Gastrocnemius medialis (tissue), 4 donors: Measurements from ENCODE around the gene HOXA7. TPM values are rescaled to one million over a fixed set of nuclear protein-coding genes. Genes with fewer than 3 reads are reported as not detected.

ENCODE experiments used
- ATAC-seq, 2 donors: fragments of 150-250 bp; one replicate each; pipeline ENCODE4 v1.9.1; 2016
- DNase-seq, 2 donors: peaks; one replicate each; pipeline ENCODE4 v3.0.0-alpha.2; 2019
- H3K27ac ChIP-seq, 4 donors: fragments of 200-600 bp; sonication (generic); 1 replicate in 1 of 4; 2 replicates in 3 of 4; pipeline ENCODE4 v1.5.1; 2016 to 2018; ENCODE audit warnings: mild to moderate bottlenecking in 2 of 4, moderate library complexity in 1 of 4
- H3K27me3 ChIP-seq, 3 donors: fragments of 200-600 bp; sonication (generic) in 2 of 3; 1 replicate in 1 of 3; 2 replicates in 2 of 3; pipeline versions ENCODE4 v1.5.1 to v1.6.0; 2016 to 2019; ENCODE audit warnings: mild to moderate bottlenecking in 1 of 3, moderate library complexity in 1 of 3
- H3K36me3 ChIP-seq, 2 donors: fragments of 200-600 bp; sonication (generic) in 1 of 2; one replicate each; pipeline ENCODE4 v1.5.1; 2017 to 2018
- H3K4me1 ChIP-seq, 2 donors: fragments of 200-600 bp; sonication (generic) in 1 of 2; one replicate each; pipeline ENCODE4 v1.5.1; 2016 to 2017; ENCODE audit warnings: mild to moderate bottlenecking in 2 of 2
- H3K4me3 ChIP-seq, 4 donors: fragments of 200-600 bp; sonication (generic) in 3 of 4; 1 replicate in 1 of 4; 2 replicates in 3 of 4; pipeline ENCODE4 v1.5.1; 2016 to 2019; ENCODE audit warnings: mild to moderate bottlenecking in 2 of 4
- H3K9me3 ChIP-seq, 3 donors: fragments of 200-600 bp; sonication (generic) in 2 of 3; 1 replicate in 1 of 3; 2 replicates in 2 of 3; pipeline ENCODE4 v1.5.1; 2016 to 2019
- CTCF ChIP-seq, 5 experiments: fragments of 450-650 bp in 3 of 5; fragments of 200-600 bp in 2 of 5; sonication (generic) in 2 of 5; IDR thresholded peaks in 4 of 5; conservative IDR thresholded peaks in 1 of 5; 1 replicate in 4 of 5; 2 replicates in 1 of 5; pipeline ENCODE4 v1.5.1; 2016 to 2019; ENCODE audit warnings: antibody characterized with exemption in 5 of 5, mild to moderate bottlenecking in 3 of 5, moderate library complexity in 3 of 5
- POLR2A ChIP-seq, 2 donors: fragments of 450-650 bp; IDR thresholded peaks; one replicate each; pipeline ENCODE4 v1.6.1; 2017; ENCODE audit warnings: antibody characterized with exemption in 2 of 2, mild to moderate bottlenecking in 2 of 2, moderate library complexity in 2 of 2
- in situ Hi-C, 4 donors: fragments of 200-750 bp; cut with MboI; loops; one replicate each; pipeline versions ENCODE4 v1.15.0 to v1.8.0; 2017; ENCODE audit warnings: low sequenced_read_pairs in 4 of 4
- intact Hi-C: fragments of 100-400 bp; cut with DNase I; formaldehyde crosslinking; loops from one replicate; pipeline ENCODE4 v1.15.1; 2023; ENCODE audit warnings: low total_unique reads
- total RNA-seq, 4 donors: library from RNA; depleted of rRNA; stranded (reverse); fragments of >200 nt; gene quantifications; one replicate each; pipeline versions ENCODE4 v1.1.0 to v1.2.3, GENCODE V29; 2016

The HOXA7 gene
- total RNA-seq, 4 donors from 2014 or later = 5.3 to 12.8 (median 8.6) TPM

GRCh38 chr7:27177795-27178320 lies 21.4 kb upstream of the HOXA7 start:
- in situ Hi-C loops = loop anchor here in 3 of 4 donors (10.0 to 25.0 kb wide), 5 partner anchors 909 to 1416 kb away; partner anchors contain the start of gene CREB5 (in 1 of the 3)
- Histone ChIP-seq H3K9me3 (no peaks in the 10 kb centered on the region), H3K27me3 (peaks cover 0 to 3% (median under 1%) of the 10 kb centered on the region in 3 donors), H3K27ac (peak overlapping the region; percentile 90 to 99 (median 95)), H3K4me1 (peaks cover 42 to 63% of the 10 kb centered on the region in 2 donors), H3K4me3 (peak overlapping the region; percentile 47 to 56 (median 52)), H3K36me3 (no peaks in the 10 kb centered on the region)
- ATAC-seq = no peak
- DNase-seq = peak in 1 of 2 donors; percentile 11
- TF ChIP-seq POLR2A (IDR thresholded peaks at IDR 0.05) = no peak
- no peak for TF ChIP-seq CTCF (IDR thresholded peaks at IDR 0.05 in 4 of 5, conservative IDR thresholded peaks at IDR 0.05 in 1 of 5)
- intact Hi-C loops = loop anchor here (10.0 kb wide), 1 partner anchor 1503 kb away; no protein-coding TSS in a partner anchor

- intact Hi-C loops = loop anchor here (10.0 kb wide), 1 partner anchor 1502 kb away; no protein-coding TSS in a partner anchor
- ATAC-seq = peak in 1 of 2 donors; percentile 1
- Histone ChIP-seq H3K27ac (peak overlapping the region; percentile 90 to 99 (median 95)), H3K9me3 (no peaks in the 10 kb centered on the region), H3K4me1 (peaks cover 35 to 56% of the 10 kb centered on the region in 2 donors), H3K36me3 (no peaks in the 10 kb centered on the region), H3K4me3 (peak overlapping the region; percentile 47 to 56 (median 52)), H3K27me3 (no peaks in the 10 kb centered on the region)
- TF ChIP-seq POLR2A (IDR thresholded peaks at IDR 0.05) (peak in 1 of 2 donors; percentile 53), CTCF (IDR thresholded peaks at IDR 0.05 in 4 of 5, conservative IDR thresholded peaks at IDR 0.05 in 1 of 5) (no peak)
- peak; percentile 21 to 70 for DNase-seq
- in situ Hi-C loops = loop anchor here in 3 of 4 donors (10.0 to 25.0 kb wide), 5 partner anchors 910 to 1415 kb away; partner anchors contain the start of gene CREB5 (in 1 of the 3)
These were observed 20.7 kb upstream of the HOXA7 start for GRCh38 chr7:27176962-27177794.

GRCh38 chr7:27176524-27176845 lies 20.0 kb upstream of the HOXA7 start:
- H3K9me3 ChIP-seq = no peaks in the 10 kb centered on the region
- no peaks in the 10 kb centered on the region for H3K27me3 ChIP-seq
- TF ChIP-seq CTCF (IDR thresholded peaks at IDR 0.05 in 4 of 5, conservative IDR thresholded peaks at IDR 0.05 in 1 of 5) (no peak), POLR2A (IDR thresholded peaks at IDR 0.05) (no peak)
- peaks cover 34 to 51% of the 10 kb centered on the region in 2 donors for H3K4me1 ChIP-seq
- peak overlapping the region; percentile 90 to 99 (median 95) for H3K27ac ChIP-seq
- ATAC-seq (no peak), DNase-seq (no peak)
- no peaks in the 10 kb centered on the region for H3K36me3 ChIP-seq
- intact Hi-C loops (loop anchor here (10.0 kb wide), 1 partner anchor 1502 kb away; no protein-coding TSS in a partner anchor), in situ Hi-C loops (loop anchor here in 3 of 4 donors (10.0 to 25.0 kb wide), 5 partner anchors 911 to 1414 kb away; partner anchors contain the start of gene CREB5 (in 1 of the 3))
- H3K4me3 ChIP-seq = peak overlapping the region; percentile 39 to 84 (median 63)

- peak overlapping the region; percentile 90 to 99 (median 95) for H3K27ac ChIP-seq
- peaks cover 33 to 56% of the 10 kb centered on the region in 2 donors for H3K4me1 ChIP-seq
- H3K36me3 ChIP-seq = no peaks in the 10 kb centered on the region
- intact Hi-C loops = loop anchor here (10.0 kb wide), 1 partner anchor 1501 kb away; no protein-coding TSS in a partner anchor
- H3K9me3 ChIP-seq = no peaks in the 10 kb centered on the region
- ATAC-seq (no peak), DNase-seq (peak; percentile 4 to 53)
- TF ChIP-seq CTCF (IDR thresholded peaks at IDR 0.05 in 4 of 5, conservative IDR thresholded peaks at IDR 0.05 in 1 of 5) = no peak
- no peak for TF ChIP-seq POLR2A (IDR thresholded peaks at IDR 0.05)
- H3K27me3 ChIP-seq = no peaks in the 10 kb centered on the region
- in situ Hi-C loops = loop anchor here in 3 of 4 donors (10.0 to 25.0 kb wide), 5 partner anchors 911 to 1414 kb away; partner anchors contain the start of gene CREB5 (in 1 of the 3)
- peak overlapping the region; percentile 39 to 84 (median 63) for H3K4me3 ChIP-seq
These were observed 19.4 kb upstream of the HOXA7 start for GRCh38 chr7:27175626-27176523.
